HUDEP-2 (cell line): ENCODE measurements around the gene EPX.
"Not testable (repeated sequence)": the region's sequence is repeated elsewhere in the genome, so short reads cannot be mapped to it uniquely, and the experiment has no call there.

Source experiments
- DNase-seq, 76 experiments: peaks; one replicate each; lab custom pipeline; 2025; ENCODE audit not compliant: unreplicated experiment in 76 of 76; lab: John Stamatoyannopoulos, UW

The EPX gene, protein sequence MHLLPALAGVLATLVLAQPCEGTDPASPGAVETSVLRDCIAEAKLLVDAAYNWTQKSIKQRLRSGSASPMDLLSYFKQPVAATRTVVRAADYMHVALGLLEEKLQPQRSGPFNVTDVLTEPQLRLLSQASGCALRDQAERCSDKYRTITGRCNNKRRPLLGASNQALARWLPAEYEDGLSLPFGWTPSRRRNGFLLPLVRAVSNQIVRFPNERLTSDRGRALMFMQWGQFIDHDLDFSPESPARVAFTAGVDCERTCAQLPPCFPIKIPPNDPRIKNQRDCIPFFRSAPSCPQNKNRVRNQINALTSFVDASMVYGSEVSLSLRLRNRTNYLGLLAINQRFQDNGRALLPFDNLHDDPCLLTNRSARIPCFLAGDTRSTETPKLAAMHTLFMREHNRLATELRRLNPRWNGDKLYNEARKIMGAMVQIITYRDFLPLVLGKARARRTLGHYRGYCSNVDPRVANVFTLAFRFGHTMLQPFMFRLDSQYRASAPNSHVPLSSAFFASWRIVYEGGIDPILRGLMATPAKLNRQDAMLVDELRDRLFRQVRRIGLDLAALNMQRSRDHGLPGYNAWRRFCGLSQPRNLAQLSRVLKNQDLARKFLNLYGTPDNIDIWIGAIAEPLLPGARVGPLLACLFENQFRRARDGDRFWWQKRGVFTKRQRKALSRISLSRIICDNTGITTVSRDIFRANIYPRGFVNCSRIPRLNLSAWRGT

DNA sequence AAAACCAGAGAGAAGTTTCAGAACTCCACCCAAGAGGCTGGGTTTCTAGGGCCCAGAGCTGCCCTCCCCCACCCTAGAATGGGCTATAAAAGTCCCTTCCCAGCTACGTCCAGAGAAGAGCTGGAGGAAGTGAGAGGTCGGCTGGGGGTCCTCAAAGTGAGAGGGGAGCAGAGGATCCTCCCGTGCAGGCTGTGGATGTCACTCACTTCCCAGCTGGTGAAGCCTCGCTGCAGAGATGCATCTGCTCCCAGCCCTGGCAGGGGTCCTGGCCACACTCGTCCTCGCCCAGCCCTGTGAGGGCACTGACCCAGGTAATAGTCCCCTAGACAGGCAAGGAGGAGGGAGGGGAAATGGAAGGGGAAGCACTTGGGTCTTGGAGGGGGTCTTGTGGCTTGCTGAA is at the start of gene EPX:
TSS of gene EPX (plus strand) at position 115 of the 400 bp plus-strand sequence. CDS start at position 236, 121 bp downstream.
- DNase-seq: no peak

DNA sequence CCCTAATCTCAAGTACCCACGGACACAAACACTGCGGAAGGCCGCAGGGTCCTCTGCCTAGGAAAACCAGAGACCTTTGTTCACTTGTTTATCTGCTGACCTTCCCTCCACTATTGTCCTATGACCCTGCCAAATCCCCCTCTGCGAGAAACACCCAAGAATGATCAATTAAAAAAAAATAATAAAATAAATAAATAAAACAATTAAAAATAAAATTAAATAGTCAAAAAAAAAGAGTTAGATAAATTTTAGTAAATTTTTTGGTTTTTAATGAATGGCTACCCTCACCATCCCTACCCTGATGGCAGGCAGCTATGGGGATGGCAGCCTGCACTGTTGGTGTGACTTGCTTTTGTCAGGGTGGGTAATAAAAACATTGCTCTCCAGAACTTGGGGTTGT is 49.2 kb upstream of the EPX start:
- not testable (repeated sequence) for DNase-seq

DNA sequence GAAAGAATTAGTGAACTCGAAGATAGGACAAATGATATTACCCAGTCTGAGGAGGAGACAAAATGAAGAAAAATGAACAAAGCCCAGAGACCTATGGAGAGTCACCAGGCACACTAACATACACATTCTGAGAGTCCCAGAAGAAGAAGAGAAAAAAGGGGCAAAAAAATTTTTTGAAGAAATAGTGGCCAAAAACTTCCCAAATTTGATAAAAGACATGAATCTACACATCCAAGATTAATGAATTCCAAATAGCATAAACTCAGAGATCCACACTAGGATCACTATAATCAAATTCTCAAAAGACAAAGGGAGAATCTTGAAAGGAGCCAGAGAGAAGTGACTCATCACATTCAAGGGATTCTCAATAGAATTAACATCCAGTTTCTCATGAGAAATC is 47.7 kb upstream of the EPX start:
- DNase-seq: no peak

- no peak for DNase-seq
These were observed 44.5 kb upstream of the EPX start, which contains the start of gene OR4D1 for GRCh38 chr17:58147930-58148434. Gene OR4D1, plus strand, starts transcription at chr17:58148384. Its CDS starts 6,770 bp downstream, at chr17:58155154.

GRCh38 chr17:58148609-58149008 is 43.9 kb upstream of the EPX start:
- DNase-seq: no peak

DNA sequence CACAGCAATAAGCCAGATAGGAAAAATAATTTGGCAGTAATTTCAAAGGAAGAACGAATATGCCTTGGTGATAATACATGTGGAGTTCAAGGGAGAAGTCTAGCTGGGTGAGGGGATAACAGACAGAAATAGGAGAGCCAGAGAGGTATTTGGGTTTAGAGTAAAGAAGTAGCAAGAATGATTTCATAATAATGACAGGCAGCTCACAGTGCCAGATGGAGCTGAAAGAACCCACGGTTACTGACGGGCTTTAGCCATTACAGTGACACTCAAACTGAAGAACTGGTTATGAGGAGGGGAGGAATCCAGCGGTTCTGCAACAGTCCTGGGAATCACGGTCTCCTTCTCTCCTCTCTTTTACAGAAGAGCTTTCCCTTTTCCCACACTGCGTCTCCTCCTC is 42.1 kb upstream of the EPX start:
- DNase-seq: no peak

- no peak for DNase-seq
These were observed 39.5 kb upstream of the EPX start for GRCh38 chr17:58153046-58153445.

DNA sequence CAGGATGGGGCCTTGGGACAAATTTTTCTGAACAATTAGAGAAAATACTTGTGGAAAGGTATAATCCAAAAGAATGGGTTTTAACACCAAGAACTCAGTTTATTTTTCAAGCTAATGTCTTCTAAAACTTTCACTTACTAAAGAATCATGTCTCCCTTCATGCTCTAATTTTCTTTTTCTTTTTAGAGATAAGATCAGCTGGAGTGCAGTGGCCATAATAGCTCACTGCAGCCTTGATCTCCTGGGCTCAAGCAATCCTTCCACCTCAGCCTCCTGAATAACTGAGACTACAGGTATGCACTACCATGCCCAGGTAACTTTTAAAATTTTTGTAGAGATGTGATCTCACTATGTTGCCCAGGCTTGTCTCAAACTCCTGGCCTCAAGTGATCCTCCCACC is 38.9 kb upstream of the EPX start:
- DNase-seq: no peak

- no peak for DNase-seq
These were observed 35.4 kb upstream of the EPX start for GRCh38 chr17:58156839-58157803.

GRCh38 chr17:58158181-58158580 is 34.3 kb upstream of the EPX start:
- no peak for DNase-seq

DNA sequence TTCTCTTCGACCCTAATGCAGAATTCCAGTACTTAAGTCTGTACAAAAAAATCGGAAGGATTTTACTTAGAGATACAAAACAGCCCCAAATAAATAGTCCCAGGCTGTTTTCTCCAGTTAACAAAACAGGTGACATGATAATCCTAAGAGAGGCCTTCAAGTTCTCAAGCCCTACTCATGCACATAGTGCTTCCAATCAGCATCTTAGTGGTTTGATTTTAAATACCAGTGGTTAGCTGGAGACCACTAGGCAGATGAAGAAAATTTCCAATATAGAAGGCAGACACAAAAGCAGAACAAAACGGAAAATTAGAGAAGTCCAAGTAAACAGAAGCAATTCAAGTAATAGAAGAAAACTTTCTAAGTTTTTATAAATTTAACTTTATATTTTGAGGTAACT is 31.0 kb upstream of the EPX start:
- no peak for DNase-seq

GRCh38 chr17:58165981-58166380 is 26.5 kb upstream of the EPX start:
- DNase-seq: no peak

- no peak for DNase-seq
These were observed 25.8 kb upstream of the EPX start, which contains the start of gene OR4D2 for GRCh38 chr17:58166682-58167081. Gene OR4D2, plus strand, starts transcription at chr17:58166982. Its CDS starts 2,674 bp downstream, at chr17:58169656.

- no peak for DNase-seq
These were observed 21.9 kb upstream of the EPX start for GRCh38 chr17:58170622-58171021.

GRCh38 chr17:58172369-58173071 is 20.0 kb upstream of the EPX start:
- peak in 11 of 76 experiments; percentile 6 to 49 (median 25) for DNase-seq

GRCh38 chr17:58174871-58175270 is 17.7 kb upstream of the EPX start:
- no peak for DNase-seq

GRCh38 chr17:58176200-58176599 is 16.3 kb upstream of the EPX start:
- peak in 1 of 76 experiments; percentile 19 for DNase-seq

DNA sequence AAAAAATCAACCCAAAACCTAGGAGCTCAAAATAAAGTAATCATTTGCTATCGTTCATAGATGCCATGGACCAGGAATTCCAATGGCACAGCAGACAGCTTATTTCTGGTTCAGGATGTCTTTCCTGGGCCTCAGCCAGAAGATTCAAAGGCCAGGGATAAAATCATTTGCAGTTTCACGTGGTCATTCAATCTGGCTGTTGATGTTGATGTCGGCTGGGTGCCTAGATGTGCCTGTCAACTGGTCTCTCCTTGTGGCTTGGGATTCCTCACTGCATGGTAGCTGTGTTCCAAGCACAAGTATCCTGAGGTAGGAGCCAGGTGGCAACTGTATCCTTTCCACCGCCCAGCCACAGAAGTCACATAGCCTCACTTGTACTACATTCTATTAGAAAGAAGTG is 10.7 kb upstream of the EPX start:
- DNase-seq: no peak

GRCh38 chr17:58183514-58183913 is 9.0 kb upstream of the EPX start:
- no peak for DNase-seq
